NCI-H774 (cell line): ENCODE measurements around the gene ABCF3.

ENCODE experiments used
- DNase-seq: peaks from one replicate; lab custom pipeline; 2025; lab: John Stamatoyannopoulos, UW

ABCF3 gene

GRCh38 chr3:184167786-184168185 lies 18.2 kb upstream of the ABCF3 start:
- no peak for DNase-seq

- DNase-seq, result no peak
These were observed 17.5 kb upstream of the ABCF3 start for GRCh38 chr3:184168363-184169120.

GRCh38 chr3:184169896-184170875 lies 15.8 kb upstream of the ABCF3 start:
- DNase-seq, result no peak

GRCh38 chr3:184171562-184171961 lies 14.4 kb upstream of the ABCF3 start:
- DNase-seq, result no peak

GRCh38 chr3:184172681-184173373 lies 13.2 kb upstream of the ABCF3 start:
- DNase-seq, result no peak

- no peak for DNase-seq
These were observed 12.7 kb upstream of the ABCF3 start for GRCh38 chr3:184173374-184173722.

- DNase-seq, result no peak
These were observed 11.7 kb upstream of the ABCF3 start for GRCh38 chr3:184174284-184174645.

GRCh38 chr3:184174646-184175492 lies 11.1 kb upstream of the ABCF3 start, which contains the start of gene AP2M1:
Gene AP2M1, plus strand, starts transcription at chr3:184174855. Its CDS starts 2,139 bp downstream, at chr3:184176994.
- peak; percentile 100 for DNase-seq

GRCh38 chr3:184175506-184175905 lies 10.5 kb upstream of the ABCF3 start:
- no peak for DNase-seq

- no peak for DNase-seq
These were observed 10.0 kb upstream of the ABCF3 start for GRCh38 chr3:184175981-184176376.

- no peak for DNase-seq
These were observed 9.3 kb upstream of the ABCF3 start for GRCh38 chr3:184176377-184177330.

GRCh38 chr3:184177331-184177731 lies 8.7 kb upstream of the ABCF3 start:
- DNase-seq, result no peak

GRCh38 chr3:184177767-184178306 lies 8.2 kb upstream of the ABCF3 start:
- DNase-seq, result no peak

GRCh38 chr3:184178521-184179138 lies 7.4 kb upstream of the ABCF3 start:
- no peak for DNase-seq

GRCh38 chr3:184180165-184180564 lies 5.8 kb upstream of the ABCF3 start:
- DNase-seq, result no peak

GRCh38 chr3:184181596-184181995 lies 4.4 kb upstream of the ABCF3 start:
- no peak for DNase-seq

- no peak for DNase-seq
These were observed 2.3 kb upstream of the ABCF3 start for GRCh38 chr3:184183679-184184078.

GRCh38 chr3:184184546-184185230 lies 1.3 kb upstream of the ABCF3 start:
- DNase-seq, result no peak
